NCI-H526 (cell line): ENCODE data around the gene GPC6.
"Not testable (repeated sequence)": the region's sequence is repeated elsewhere in the genome, so short reads cannot be mapped to it uniquely, and the experiment has no call there.

Source experiments
- DNase-seq, 2 experiments: peaks; one replicate each; lab custom pipeline; 2025; lab: John Stamatoyannopoulos, UW

The GPC6 gene

GRCh38 chr13:93425411-93425810 is 198.8 kb downstream of the GPC6 start:
- no peak for DNase-seq

- no peak for DNase-seq
These were observed 203.8 kb downstream of the GPC6 start for GRCh38 chr13:93430381-93430780.

- DNase-seq: peak; percentile 31 to 44
These were observed 209.0 kb downstream of the GPC6 start for GRCh38 chr13:93435651-93436050.

- no peak for DNase-seq
These were observed 210.5 kb downstream of the GPC6 start for GRCh38 chr13:93437081-93437480.

GRCh38 chr13:93446238-93446637 is 219.6 kb downstream of the GPC6 start:
- DNase-seq: no peak

- no peak for DNase-seq
These were observed 223.6 kb downstream of the GPC6 start for GRCh38 chr13:93450191-93450621.

GRCh38 chr13:93450761-93451160 is 224.2 kb downstream of the GPC6 start:
- DNase-seq: no peak

DNA sequence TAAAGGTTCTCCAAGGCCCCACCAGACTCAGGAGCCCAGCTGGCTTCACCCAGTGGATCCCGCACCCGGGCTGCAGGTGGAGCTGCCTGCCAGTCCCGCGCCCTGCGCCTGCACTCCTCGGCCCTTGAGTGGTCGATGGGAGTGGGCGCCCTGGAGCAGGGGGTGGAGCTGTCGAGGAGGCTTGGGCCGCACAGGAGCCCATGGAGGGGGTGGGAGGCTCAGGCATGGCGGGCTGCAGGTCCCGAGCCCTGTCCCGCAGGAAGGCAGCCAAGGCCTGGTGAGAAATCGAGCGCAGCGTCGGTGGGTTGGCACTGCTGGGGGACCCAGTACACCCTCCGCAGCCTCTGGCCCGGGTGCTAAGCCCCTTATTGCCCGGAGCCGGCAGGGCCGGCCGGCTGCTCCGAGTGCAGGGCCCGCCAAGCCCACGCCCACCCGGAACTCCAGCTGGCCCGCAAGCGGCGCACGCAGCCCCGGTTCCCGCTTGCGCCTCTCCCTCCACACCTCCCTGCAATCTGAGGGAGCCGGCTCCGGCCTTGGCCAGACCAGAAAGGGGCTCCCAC is 228.1 kb downstream of the GPC6 start:
- DNase-seq: not testable (repeated sequence)

- no peak for DNase-seq
These were observed 229.3 kb downstream of the GPC6 start for GRCh38 chr13:93455861-93456260.

DNA sequence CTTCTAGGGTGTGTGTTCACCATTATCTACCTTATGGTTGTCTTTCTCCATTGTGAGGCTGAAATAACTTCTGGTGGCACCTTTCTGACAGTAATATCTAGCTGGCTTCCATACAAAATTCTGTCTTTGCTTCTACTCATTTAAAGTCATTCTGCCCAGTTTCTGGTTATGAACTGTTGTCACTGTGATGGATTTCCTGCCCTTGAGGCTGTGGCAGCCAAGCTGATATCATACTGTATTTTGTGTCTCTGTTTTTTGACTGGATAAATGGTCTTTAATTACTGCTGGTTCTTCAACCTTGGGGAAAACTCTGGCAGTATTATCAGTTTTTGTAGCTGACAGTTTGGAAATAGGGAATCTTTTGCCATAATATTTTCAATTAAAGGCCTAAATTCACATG is 233.4 kb downstream of the GPC6 start:
- DNase-seq: no peak

DNA sequence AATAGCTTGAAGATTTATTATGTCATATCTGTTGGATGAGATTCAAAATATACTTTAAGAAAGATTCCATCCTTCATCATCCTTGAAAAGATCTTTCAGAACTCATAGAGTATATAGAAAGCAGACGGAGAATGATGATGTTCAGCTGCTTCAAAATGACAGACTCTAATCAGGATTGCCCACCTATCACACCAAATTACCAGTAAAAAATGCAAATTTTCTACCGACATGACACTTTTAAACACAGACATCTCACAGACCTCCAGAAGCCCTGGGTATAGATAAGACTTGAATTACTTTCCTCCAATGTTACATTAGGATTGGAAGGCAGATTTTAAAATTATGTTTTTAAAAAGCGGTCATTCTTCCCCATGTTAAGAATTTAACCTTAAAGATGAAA is 235.5 kb downstream of the GPC6 start:
- DNase-seq: no peak

DNA sequence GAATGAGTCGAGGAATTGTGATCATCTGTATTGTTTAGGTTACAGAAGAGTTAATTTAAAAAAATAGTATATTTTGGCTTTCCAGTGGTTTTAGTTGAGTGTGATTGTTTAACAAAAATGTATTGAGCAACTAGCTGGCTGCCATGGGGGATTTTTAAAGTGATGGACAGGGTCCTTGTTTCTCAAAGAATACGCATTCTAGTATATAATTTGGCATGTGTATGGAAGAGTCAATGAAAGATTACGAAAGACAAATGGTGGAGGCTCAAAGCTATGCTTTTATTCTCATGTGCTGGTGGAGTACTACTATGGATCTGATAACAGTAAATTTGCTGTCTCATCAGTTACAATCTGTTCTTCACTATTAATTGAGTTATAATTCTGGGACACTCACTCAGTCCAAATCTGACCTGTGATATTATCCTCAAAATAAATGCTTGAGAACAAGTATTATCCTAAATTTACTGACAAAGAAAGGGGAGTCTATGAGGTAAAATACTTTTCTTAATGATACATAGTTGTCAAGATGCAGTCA is 240.0 kb downstream of the GPC6 start:
- no peak for DNase-seq

GRCh38 chr13:93467175-93467574 is 240.6 kb downstream of the GPC6 start:
- DNase-seq: no peak

- no peak for DNase-seq
These were observed 241.8 kb downstream of the GPC6 start for GRCh38 chr13:93468433-93468832.

- DNase-seq: no peak
These were observed 245.7 kb downstream of the GPC6 start for GRCh38 chr13:93472296-93472695.

- no peak for DNase-seq
These were observed 246.2 kb downstream of the GPC6 start for GRCh38 chr13:93472814-93473296.

- DNase-seq: no peak
These were observed 247.0 kb downstream of the GPC6 start for GRCh38 chr13:93473441-93474270.

GRCh38 chr13:93476175-93476574 is 249.6 kb downstream of the GPC6 start:
- no peak for DNase-seq

DNA sequence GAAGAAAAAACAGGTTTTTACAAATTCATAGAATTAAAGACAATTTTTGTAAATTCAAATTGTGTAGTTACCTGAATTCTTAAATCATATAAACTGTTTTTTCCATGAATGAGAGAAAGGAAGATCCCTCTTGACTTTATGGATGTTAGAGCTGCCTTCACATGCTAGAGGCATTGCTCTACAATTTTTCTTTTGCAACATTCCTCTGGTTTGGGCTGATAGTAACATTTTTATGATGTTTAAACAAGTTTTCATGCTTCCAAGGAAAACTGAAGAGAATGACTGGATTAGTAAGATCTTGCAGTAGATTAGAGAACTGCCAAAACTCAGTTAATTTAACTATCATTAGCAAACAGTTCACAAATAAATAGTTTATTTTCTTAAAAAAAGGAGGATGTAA is 250.6 kb downstream of the GPC6 start:
- DNase-seq: no peak

GRCh38 chr13:93480553-93481106 is 254.0 kb downstream of the GPC6 start:
- no peak for DNase-seq

GRCh38 chr13:93496117-93496516 is 269.5 kb downstream of the GPC6 start:
- DNase-seq: peak in 1 of 2 experiments; percentile 30

DNA sequence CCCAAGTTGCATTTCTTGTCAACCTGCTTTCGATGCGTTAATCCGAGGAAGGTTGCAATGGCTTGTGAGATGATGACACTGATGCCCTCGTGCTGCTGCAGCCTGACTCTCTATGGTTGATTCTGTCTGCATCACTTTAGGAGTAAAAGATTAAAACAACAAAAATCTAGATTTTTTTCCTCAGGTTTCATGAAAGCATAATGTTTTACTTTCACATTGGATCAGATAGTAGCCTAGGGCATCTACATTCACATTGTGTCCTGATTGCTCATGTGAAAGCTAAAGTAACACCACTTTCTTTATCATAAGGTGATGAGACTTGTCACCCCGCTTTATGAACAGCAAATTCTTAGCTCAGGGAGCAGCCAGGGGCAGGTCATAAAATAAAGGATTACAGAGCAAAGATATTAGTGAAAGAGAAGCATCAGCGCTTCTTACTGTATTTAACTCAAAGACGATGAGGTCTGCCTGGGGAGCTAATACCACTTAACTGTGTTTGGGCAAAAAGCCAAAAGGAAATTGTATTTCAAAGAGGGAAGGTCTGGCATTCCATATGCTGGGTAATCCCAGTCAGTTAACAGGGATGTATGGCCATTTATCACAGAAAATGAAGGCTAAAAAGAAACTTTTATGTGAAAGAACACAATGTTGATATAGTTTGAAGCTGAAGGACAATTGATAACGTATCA is 270.5 kb downstream of the GPC6 start:
- DNase-seq: no peak
